DMS153 (cell line): Measurements from ENCODE around the gene PCDHB4.
"Not testable (repeated sequence)": the region's sequence is repeated elsewhere in the genome, so short reads cannot be mapped to it uniquely, and the experiment has no call there.

Experiments used
- DNase-seq: peaks from one replicate; lab custom pipeline; 2025; lab: John Stamatoyannopoulos, UW

Gene PCDHB4

DNA sequence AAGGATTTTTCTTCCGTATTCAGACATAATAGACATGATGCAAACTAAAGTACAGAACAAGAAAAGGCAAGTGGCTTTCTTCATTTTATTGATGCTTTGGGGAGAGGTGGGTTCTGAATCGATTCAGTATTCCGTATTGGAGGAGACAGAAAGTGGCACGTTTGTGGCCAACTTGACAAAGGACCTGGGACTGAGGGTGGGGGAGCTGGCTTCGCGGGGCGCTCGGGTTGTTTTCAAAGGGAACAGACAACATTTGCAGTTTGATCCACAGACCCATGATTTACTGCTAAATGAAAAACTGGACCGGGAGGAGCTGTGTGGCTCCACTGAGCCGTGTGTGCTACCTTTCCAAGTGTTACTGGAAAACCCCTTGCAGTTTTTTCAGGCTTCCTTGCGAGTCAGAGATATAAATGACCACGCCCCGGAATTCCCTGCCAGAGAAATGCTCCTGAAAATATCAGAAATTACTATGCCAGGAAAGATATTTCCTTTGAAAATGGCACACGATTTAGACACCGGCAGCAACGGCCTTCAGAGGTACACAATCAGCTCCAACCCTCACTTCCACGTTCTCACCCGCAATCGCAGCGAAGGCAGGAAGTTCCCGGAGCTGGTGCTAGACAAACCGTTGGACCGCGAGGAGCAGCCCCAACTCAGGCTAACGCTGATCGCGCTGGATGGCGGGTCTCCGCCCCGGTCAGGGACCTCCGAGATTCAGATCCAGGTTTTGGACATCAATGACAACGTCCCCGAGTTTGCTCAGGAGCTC, 28.8 kb downstream of the PCDHB4 start:
- no peak for DNase-seq

DNA sequence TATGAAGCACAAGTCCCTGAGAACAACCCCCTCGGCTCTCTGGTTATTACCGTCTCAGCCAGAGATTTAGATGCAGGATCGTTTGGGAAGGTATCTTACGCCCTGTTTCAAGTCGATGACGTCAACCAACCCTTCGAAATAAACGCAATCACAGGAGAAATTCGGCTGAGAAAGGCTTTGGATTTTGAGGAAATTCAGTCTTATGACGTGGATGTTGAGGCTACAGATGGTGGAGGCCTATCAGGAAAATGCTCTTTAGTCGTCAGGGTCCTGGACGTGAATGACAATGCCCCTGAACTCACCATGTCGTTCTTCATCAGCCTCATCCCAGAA, 29.3 kb downstream of the PCDHB4 start:
- no peak for DNase-seq

DNA sequence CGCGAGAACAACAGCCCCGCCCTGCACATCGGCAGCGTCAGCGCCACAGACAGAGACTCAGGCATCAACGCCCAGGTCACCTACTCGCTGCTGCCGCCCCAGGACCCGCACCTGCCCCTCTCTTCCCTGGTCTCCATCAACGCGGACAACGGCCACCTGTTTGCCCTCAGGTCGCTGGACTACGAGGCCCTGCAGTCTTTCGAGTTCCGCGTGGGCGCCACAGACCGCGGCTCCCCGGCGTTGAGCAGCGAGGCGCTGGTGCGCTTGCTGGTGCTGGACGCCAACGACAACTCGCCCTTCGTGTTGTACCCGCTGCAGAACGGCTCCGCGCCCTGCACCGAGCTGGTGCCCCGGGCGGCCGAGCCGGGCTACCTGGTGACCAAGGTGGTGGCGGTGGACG, 30.0 kb downstream of the PCDHB4 start:
- DNase-seq, result not testable (repeated sequence)

DNA sequence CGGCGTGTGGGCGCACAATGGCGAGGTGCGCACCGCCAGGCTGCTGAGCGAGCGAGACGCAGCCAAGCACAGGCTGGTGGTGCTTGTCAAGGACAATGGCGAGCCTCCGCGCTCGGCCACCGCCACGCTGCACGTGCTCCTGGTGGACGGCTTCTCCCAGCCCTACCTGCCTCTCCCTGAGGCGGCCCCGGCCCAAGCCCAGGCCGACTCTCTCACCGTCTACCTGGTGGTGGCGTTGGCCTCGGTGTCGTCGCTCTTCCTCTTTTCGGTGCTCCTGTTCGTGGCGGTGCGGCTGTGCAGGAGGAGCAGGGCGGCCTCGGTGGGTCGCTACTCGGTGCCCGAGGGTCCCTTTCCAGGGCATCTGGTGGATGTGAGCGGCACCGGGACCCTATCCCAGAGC, 30.5 kb downstream of the PCDHB4 start:
- DNase-seq, result not testable (repeated sequence)

DNA sequence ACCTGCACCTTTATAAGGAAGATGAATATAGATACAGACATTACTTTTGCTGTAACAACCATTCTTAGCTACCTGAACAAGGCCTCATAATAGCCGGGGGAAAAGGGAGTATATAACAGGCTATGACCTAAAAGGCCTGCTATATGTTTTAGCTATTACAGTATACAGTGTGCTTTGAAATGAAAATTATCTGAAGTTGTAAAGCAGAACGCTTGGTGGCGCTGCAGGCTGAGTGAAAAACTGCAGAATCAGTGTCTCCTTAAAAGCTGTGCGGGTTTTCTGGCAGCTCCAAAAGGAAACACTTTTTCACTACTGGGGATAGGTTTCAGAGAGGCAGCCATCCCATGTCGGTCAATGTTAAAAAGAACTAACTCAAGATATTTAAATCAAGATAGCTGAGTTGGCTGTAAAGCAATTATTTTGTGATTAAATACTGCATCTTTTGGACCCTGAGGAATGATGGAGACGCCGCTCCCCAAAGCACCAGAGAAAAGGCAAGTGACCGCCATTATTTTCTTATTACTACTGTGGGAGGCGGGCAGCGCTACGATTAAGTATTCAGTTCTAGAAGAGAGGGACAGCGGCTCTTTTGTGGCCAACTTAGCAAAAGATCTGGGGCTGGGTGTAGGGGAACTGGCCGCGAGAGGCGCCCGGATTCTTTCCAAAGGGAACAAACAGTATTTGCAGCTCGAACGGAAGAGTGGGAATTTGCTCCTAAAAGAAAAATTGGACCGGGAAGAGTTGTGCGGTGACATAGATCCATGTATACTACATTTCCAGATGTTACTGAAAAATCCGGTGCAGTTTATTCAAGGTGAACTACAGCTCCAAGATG, 34.1 kb downstream of the PCDHB4 start:
- DNase-seq, result no peak

DNA sequence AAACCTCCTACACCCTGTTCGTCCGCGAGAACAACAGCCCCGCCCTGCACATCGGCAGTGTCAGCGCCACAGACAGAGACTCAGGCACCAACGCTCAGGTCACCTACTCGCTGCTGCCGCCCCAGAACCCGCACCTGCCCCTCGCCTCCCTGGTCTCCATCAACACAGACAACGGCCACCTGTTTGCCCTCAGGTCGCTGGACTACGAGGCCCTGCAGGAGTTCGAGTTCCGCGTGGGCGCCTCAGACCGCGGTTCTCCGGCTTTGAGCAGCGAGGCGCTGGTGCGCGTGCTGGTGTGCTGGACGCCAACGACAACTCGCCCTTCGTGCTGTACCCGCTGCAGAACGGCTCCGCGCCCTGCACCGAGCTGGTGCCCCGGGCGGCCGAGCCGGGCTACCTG, 35.7 kb downstream of the PCDHB4 start:
- not testable (repeated sequence) for DNase-seq

DNA sequence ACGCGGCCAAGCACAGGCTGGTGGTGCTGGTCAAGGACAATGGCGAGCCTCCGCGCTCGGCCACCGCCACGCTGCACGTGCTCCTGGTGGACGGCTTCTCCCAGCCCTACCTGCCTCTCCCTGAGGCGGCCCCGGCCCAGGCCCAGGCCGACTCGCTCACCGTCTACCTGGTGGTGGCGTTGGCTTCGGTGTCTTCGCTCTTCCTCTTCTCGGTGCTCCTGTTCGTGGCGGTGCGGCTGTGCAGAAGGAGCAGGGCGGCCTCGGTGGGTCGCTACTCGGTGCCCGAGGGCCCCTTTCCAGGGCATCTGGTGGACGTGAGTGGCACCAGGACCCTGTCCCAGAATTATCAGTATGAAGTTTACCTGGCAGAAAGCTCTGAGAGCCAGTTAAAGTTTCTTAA, 36.3 kb downstream of the PCDHB4 start:
- DNase-seq, result not testable (repeated sequence)

DNA sequence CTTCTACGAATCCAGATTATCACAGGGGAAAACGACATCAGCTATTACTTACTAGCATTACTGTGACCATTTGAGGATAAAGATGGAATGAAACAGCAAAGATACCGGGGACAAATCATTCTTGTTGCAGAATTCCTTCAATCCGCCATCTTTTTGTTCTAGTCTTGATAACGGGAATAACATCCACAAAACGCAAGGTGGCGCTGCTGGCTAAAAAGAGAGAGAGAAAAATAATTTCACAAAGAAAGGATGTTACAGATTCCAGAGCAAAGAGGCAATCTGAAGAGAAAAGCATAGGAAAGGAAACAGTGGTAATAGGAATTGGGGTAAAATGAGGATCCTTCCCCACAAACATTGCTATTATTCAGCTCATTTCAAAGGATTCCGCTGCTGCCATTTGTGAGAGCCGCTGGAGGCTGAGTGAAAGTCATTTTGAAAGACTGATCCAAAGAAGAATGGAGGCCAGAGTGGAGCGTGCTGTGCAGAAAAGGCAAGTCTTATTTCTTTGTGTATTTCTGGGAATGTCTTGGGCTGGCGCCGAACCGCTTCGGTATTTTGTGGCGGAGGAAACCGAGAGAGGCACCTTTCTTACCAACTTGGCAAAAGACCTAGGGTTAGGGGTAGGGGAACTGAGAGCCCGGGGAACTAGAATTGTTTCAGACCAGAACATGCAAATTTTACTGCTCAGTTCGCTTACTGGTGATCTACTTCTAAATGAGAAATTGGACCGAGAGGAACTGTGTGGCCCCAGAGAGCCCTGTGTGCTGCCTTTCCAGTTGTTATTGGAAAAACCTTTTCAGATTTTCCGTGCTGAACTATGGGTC, 51.0 kb downstream of the PCDHB4 start, which contains the start of gene PCDHB7:
Gene PCDHB7, plus strand, starts transcription at position 264 of the 824 bp plus-strand sequence. Its CDS starts 192 bp downstream, at position 456.
- DNase-seq, result no peak

DNA sequence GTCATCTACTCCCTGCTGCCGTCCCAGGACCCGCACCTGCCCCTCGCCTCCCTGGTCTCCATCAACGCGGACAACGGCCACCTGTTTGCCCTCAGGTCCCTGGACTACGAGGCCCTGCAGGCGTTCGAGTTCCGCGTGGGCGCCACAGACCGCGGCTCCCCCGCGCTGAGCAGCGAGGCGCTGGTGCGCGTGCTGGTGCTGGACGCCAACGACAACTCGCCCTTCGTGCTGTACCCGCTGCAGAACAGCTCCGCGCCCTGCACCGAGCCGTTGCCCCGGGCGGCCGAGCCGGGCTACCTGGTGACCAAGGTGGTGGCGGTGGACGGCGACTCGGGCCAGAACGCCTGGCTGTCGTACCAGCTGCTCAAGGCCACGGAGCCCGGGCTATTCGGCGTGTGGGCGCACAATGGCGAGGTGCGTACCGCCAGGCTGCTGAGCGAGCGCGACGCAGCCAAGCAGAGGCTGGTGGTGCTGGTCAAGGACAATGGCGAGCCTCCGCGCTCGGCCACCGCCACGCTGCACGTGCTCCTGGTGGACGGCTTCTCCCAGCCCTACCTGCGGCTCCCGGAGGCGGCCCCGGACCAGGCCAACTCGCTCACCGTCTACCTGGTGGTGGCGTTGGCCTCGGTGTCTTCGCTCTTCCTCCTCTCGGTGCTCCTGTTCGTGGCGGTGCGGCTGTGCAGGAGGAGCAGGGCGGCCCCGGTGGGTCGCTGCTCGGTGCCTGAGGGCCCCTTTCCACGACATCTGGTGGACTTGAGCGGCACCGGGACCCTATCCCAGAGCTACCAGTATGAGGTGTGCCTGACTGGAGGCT, 52.9 kb downstream of the PCDHB4 start:
- DNase-seq, result not testable (repeated sequence)
